Measurements from ENCODE around the gene MCC.

DNA sequence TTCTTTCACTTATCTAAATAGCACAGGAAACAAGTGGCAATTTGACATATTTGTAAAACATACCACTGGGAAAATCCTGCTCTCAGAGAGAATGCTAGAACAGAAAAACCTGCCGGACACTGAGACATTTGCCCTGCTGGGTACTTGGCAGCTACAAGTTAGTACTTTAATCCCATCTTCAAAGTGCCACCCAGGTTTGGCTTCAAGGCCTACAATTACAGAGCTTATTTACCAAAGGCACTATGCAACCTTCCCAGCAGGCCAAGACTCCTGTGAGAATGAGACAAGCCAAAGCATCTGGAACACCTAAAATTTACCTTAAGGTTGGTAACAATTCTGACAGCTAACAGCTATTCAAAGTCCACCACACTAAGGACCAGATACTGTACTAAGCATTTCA lies 131.8 kb downstream of the MCC start:
- TF ChIP-seq EZH2phosphoT487 (IDR thresholded peaks at IDR 0.05; ENCODE audit: insufficient read depth, low read depth) (no peak), EZH2 (IDR thresholded peaks at IDR 0.05; ENCODE audit: insufficient read depth, poor library complexity, severe bottlenecking) (no peak)
